Activated T-cell treated with anti-CD3 and anti-CD28 coated beads, Interleukin-2, amount 50 U/mL, for 4 hours (primary cell): ENCODE measurements around the gene ZNF730. TPM values are rescaled to one million over a fixed set of nuclear protein-coding genes. Genes with fewer than 3 reads are reported as not detected.
"Not testable (repeated sequence)": the region's sequence is repeated elsewhere in the genome, so short reads cannot be mapped to it uniquely, and the experiment has no call there.

ENCODE experiments used
- ATAC-seq, 2 donors: fragments of 200-7000 bp; cut with Tn5 transposase; one replicate each; pipeline ENCODE4 v1.10.0; 2021
- DNase-seq: peaks from one replicate; pipeline ENCODE4 v3.0.0-alpha.2; 2020
- H3K27me3 Mint-ChIP-seq: one replicate; pipeline ENCODE4 v1.8.0; 2021; ENCODE audit warnings: low read depth, mixed read lengths
- H3K36me3 Mint-ChIP-seq: one replicate; pipeline ENCODE4 v1.8.0; 2022; ENCODE audit warnings: mixed read lengths; ENCODE audit not compliant: insufficient read depth
- H3K4me1 Mint-ChIP-seq: one replicate; pipeline ENCODE4 v1.8.0; 2021; ENCODE audit warnings: low read depth, mixed read lengths
- H3K4me3 Mint-ChIP-seq: one replicate; pipeline ENCODE4 v1.8.0; 2021; ENCODE audit warnings: mild to moderate bottlenecking, moderate library complexity, mixed read lengths
- H3K9me3 Mint-ChIP-seq: one replicate; pipeline ENCODE4 v1.8.0; 2021; ENCODE audit warnings: mixed read lengths
- total RNA-seq, 3 donors: library from RNA; stranded (reverse); gene quantifications; one replicate each; pipeline ENCODE4 v1.2.1, GENCODE V29; 2021

The ZNF730 gene
- total RNA-seq, 3 donors from 2014 or later = 0.11 to 0.58 (median 0.50) TPM

DNA sequence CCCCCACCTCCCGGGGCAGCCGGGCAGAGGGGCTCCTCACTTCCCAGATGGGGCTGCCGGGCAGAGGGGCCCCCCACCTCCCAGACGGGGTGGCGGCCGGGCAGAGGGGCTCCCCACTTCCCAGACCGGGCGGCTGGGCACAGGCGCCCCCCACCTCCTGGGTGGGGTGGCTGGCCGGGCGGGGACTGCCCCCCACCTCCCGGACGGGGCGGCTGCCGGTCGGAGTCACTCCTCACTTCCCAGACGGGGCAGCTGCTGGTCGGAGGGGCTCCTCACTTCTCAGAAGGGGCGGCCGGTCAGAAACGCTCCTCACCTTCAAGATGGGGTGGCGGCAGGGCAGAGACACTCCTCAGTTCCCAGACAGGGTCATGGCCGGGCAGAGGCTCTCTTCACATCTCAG lies 43.9 kb downstream of the ZNF730 start:
- no peaks in the 10 kb centered on the region for H3K36me3 Mint-ChIP-seq
- no peak overlapping the region for H3K4me3 Mint-ChIP-seq
- H3K9me3 Mint-ChIP-seq = peaks cover 27% of the 10 kb centered on the region
- no peaks in the 10 kb centered on the region for H3K27me3 Mint-ChIP-seq
- no peak for DNase-seq
- ATAC-seq = no peak
- no peaks in the 10 kb centered on the region for H3K4me1 Mint-ChIP-seq

DNA sequence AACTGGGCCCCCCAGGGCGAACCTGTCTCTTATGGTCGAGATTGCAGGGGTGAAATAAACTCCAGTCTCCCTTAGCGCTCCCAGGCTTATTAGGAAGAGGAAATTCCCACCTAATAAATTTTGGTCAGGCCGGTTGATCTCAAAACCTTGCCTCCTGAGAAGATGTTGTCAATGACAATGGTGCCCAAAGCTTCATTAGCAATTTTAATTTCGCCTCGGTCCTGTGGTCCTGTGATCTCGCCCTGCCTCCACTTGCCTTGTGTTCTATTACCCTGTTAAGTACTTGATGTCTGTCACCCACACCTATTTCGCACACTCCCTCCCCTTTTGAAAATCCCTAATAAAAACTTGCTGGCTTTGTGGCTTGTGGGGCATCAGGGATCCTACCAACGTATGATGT lies 51.5 kb downstream of the ZNF730 start:
- H3K36me3 Mint-ChIP-seq, H3K27me3 Mint-ChIP-seq, H3K4me3 Mint-ChIP-seq, H3K9me3 Mint-ChIP-seq, DNase-seq, H3K4me1 Mint-ChIP-seq, ATAC-seq: not testable (repeated sequence)

GRCh38 chr19:23183251-23183650 lies 66.4 kb downstream of the ZNF730 start:
- ATAC-seq (no peak), DNase-seq (no peak)

GRCh38 chr19:23190341-23190740 lies 73.5 kb downstream of the ZNF730 start:
- H3K9me3 Mint-ChIP-seq = peaks cover 7% of the 10 kb centered on the region
- no peaks in the 10 kb centered on the region for H3K4me1 Mint-ChIP-seq
- no peak for ATAC-seq
- no peaks in the 10 kb centered on the region for H3K36me3 Mint-ChIP-seq
- no peak overlapping the region for H3K4me3 Mint-ChIP-seq
- DNase-seq = no peak
- no peaks in the 10 kb centered on the region for H3K27me3 Mint-ChIP-seq

More at GRCh38 chr19:23183251-23183650, 66.4 kb downstream of the ZNF730 start:
- no peaks in the 10 kb centered on the region for H3K27me3 Mint-ChIP-seq
- no peaks in the 10 kb centered on the region for H3K4me1 Mint-ChIP-seq
- peaks cover 9% of the 10 kb centered on the region for H3K9me3 Mint-ChIP-seq
- H3K4me3 Mint-ChIP-seq = no peak overlapping the region
- no peaks in the 10 kb centered on the region for H3K36me3 Mint-ChIP-seq

Other genes with a start within 250 kb of the ZNF730 start
- gene ZNF728, start 113.8 kb upstream of the ZNF730 start, total RNA-seq = not detected
- 1 to 10 TPM; 5.1 to 6.3 (median 5.7) TPM for gene ZNF724, start 133.4 kb downstream of the ZNF730 start, total RNA-seq